ENCODE data around the gene BLTP1.

BLTP1 gene

DNA sequence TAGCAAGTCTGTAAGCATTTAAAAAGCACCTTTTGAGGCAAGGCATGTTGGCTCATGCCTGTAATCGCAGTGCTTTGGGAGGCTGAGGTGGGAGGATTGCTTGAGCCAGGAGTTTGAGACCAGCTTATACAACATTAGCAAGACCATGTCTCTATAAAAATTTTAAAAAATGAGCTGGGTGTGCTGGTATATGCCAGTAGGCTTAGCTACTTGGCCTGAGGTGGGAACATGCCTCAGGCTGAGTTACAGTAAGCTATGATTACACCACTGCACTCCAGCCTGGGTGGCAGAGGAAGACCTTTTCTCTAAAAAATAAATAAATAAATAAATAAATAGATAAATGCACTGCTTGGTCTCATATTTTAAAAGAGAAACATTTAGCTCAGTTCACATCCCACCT lies 26.8 kb downstream of the BLTP1 start:
- DNase-seq, result no peak

DNA sequence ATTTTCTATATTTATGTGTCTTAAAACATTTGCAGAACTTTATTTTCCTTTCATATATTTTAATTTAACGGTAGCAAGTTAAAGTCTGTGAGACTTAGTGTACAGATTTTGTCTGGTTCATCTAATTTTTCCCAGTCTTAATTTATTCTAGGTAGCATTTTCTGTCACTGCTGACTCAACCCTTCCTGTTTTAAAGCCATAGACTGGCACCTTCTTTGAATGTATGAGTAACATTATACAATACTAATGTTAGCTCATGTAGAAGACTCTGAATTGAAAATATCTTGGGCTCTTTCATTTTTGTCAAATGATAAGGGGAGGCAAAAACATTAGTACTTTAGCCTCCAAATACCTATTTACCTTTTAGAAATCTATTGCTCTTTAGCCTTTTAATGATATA lies 43.6 kb downstream of the BLTP1 start:
- no peak for DNase-seq
